ENCODE measurements around the gene TPST1.
"Not testable (repeated sequence)": the region's sequence is repeated elsewhere in the genome, so short reads cannot be mapped to it uniquely, and the experiment has no call there.

The TPST1 gene

GRCh38 chr7:66186991-66187390 lies 18.1 kb upstream of the TPST1 start:
- FAIRE-seq (no peak), DNase-seq (ENCODE audit: extremely low spot score, insufficient read length, low read depth) (no peak)

- FAIRE-seq, result no peak
- DNase-seq (ENCODE audit: extremely low spot score, insufficient read length, low read depth), result no peak
Measured at GRCh38 chr7:66187905-66188304, 17.2 kb upstream of the TPST1 start.

GRCh38 chr7:66188645-66189044 lies 16.5 kb upstream of the TPST1 start:
- DNase-seq (ENCODE audit: extremely low spot score, insufficient read length, low read depth) (no peak), FAIRE-seq (no peak)

- FAIRE-seq (no peak), DNase-seq (ENCODE audit: extremely low spot score, insufficient read length, low read depth) (no peak)
Measured at GRCh38 chr7:66189695-66190503, 15.2 kb upstream of the TPST1 start.

GRCh38 chr7:66190504-66190857 lies 14.7 kb upstream of the TPST1 start:
- DNase-seq (ENCODE audit: extremely low spot score, insufficient read length, low read depth) (no peak), FAIRE-seq (no peak)

- no peak for DNase-seq (ENCODE audit: extremely low spot score, insufficient read length, low read depth)
- FAIRE-seq, result no peak
Measured at GRCh38 chr7:66193146-66193725, 11.9 kb upstream of the TPST1 start.

- DNase-seq (ENCODE audit: extremely low spot score, insufficient read length, low read depth) (no peak), FAIRE-seq (no peak)
Measured at GRCh38 chr7:66198469-66198868, 6.7 kb upstream of the TPST1 start.

GRCh38 chr7:66198956-66199355 lies 6.2 kb upstream of the TPST1 start:
- FAIRE-seq, result no peak
- DNase-seq (ENCODE audit: extremely low spot score, insufficient read length, low read depth), result no peak

- DNase-seq (ENCODE audit: extremely low spot score, insufficient read length, low read depth) (no peak), FAIRE-seq (no peak)
Measured at GRCh38 chr7:66202441-66202840, 2.7 kb upstream of the TPST1 start.

- DNase-seq (ENCODE audit: extremely low spot score, insufficient read length, low read depth) (no peak), FAIRE-seq (no peak)
Measured at GRCh38 chr7:66205741-66206090, 582 bp downstream of the TPST1 start.

GRCh38 chr7:66206119-66206933 lies 1.2 kb downstream of the TPST1 start:
- DNase-seq (ENCODE audit: extremely low spot score, insufficient read length, low read depth), result no peak
- FAIRE-seq, result no peak

GRCh38 chr7:66206934-66207240 lies 1.8 kb downstream of the TPST1 start:
- DNase-seq (ENCODE audit: extremely low spot score, insufficient read length, low read depth) (no peak), FAIRE-seq (no peak)

GRCh38 chr7:66207540-66207939 lies 2.4 kb downstream of the TPST1 start:
- no peak for DNase-seq (ENCODE audit: extremely low spot score, insufficient read length, low read depth)
- FAIRE-seq, result no peak

GRCh38 chr7:66211429-66211828 lies 6.3 kb downstream of the TPST1 start:
- DNase-seq (ENCODE audit: extremely low spot score, insufficient read length, low read depth), result no peak
- no peak for FAIRE-seq

- no peak for DNase-seq (ENCODE audit: extremely low spot score, insufficient read length, low read depth)
- no peak for FAIRE-seq
Measured at GRCh38 chr7:66213637-66214036, 8.5 kb downstream of the TPST1 start.

- no peak for DNase-seq (ENCODE audit: extremely low spot score, insufficient read length, low read depth)
- FAIRE-seq, result no peak
Measured at GRCh38 chr7:66216687-66217086, 11.6 kb downstream of the TPST1 start.

- DNase-seq (ENCODE audit: extremely low spot score, insufficient read length, low read depth) (no peak), FAIRE-seq (no peak)
Measured at GRCh38 chr7:66219805-66220204, 14.7 kb downstream of the TPST1 start.

GRCh38 chr7:66221442-66221841 lies 16.3 kb downstream of the TPST1 start:
- DNase-seq (ENCODE audit: extremely low spot score, insufficient read length, low read depth), result no peak
- FAIRE-seq, result no peak

GRCh38 chr7:66227808-66228207 lies 22.7 kb downstream of the TPST1 start:
- no peak for DNase-seq (ENCODE audit: extremely low spot score, insufficient read length, low read depth)
- no peak for FAIRE-seq

GRCh38 chr7:66231326-66232216 lies 26.4 kb downstream of the TPST1 start:
- FAIRE-seq; DNase-seq (ENCODE audit: extremely low spot score, insufficient read length, low read depth): not testable (repeated sequence)
